Measurements from ENCODE around the gene IAPP.

DNA sequence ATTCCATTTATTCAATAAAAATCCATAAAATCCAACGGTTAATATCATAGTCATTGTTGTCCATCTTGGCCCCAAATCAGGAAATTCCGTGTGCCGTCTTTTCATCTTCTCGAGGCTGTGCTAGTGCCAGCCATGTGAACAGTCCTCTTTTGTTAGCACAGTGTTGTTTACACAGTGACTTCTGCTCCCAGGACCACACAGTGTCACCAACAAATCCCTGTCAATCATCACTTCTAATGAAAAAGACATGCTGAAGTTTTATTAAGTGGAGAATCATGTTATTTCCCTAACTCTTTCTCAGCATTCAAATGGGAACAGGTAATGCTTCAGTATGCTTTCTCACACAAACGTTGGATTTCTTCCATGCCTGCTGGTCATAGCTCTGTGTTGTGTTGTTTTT, 36.0 kb upstream of the IAPP start:
- TF ChIP-seq CTCF (IDR thresholded peaks at IDR 0.05) (no peak), POLR2A (IDR thresholded peaks at IDR 0.05) (no peak)
